Neuron (in vitro differentiated cells): ENCODE results near the gene PHLDB3.

Source experiments
- H2AFZ ChIP-seq: one replicate; pipeline ENCODE4 v1.6.1; 2013; ENCODE audit warnings: low read depth, mild to moderate bottlenecking, inconsistent platforms, low read length, moderate library complexity
- H3K27me3 ChIP-seq: one replicate; pipeline ENCODE4 v1.6.1; 2013; ENCODE audit warnings: low read length; ENCODE audit not compliant: insufficient read depth
- H3K36me3 ChIP-seq: one replicate; pipeline ENCODE4 v1.6.1; 2013; ENCODE audit warnings: low read length; ENCODE audit not compliant: insufficient read depth
- H3K4me1 ChIP-seq: one replicate; pipeline ENCODE4 v1.6.1; 2013; ENCODE audit warnings: low read length; ENCODE audit not compliant: insufficient read depth
- H3K4me3 ChIP-seq: 2 replicates; pipeline ENCODE4 v1.5.1; 2013; ENCODE audit warnings: mild to moderate bottlenecking, low read length, moderate library complexity
- H3K9me3 ChIP-seq: one replicate; pipeline ENCODE4 v1.6.1; 2013; ENCODE audit warnings: low read length

The PHLDB3 gene

DNA sequence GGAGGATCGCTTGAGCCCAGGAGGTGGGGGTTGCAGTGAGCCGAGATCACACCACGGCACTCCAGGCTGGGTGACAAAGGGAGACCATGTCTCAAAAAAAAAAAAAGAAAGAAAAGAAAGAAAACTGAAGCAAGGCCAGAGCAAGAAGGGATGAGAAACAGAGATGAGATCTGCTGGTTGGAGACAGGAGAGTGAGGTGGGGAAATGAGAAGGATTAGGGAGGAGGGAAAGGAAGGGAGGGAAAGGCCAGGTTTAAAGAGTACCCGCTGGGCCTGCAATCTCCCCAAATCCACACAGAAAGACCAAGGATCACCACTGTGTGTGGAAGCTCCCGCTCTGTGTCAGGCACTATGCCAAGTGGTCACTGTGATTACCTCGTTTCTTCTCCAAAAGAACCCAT lies 22.8 kb downstream of the PHLDB3 start:
- H3K9me3 ChIP-seq, result no peaks in the 10 kb centered on the region
- no peaks in the 10 kb centered on the region for H3K4me1 ChIP-seq
- no peaks in the 10 kb centered on the region for H3K27me3 ChIP-seq
- no peaks in the 10 kb centered on the region for H3K36me3 ChIP-seq
- H3K4me3 ChIP-seq, result no peak overlapping the region
- H2AFZ ChIP-seq, result no peak overlapping the region

DNA sequence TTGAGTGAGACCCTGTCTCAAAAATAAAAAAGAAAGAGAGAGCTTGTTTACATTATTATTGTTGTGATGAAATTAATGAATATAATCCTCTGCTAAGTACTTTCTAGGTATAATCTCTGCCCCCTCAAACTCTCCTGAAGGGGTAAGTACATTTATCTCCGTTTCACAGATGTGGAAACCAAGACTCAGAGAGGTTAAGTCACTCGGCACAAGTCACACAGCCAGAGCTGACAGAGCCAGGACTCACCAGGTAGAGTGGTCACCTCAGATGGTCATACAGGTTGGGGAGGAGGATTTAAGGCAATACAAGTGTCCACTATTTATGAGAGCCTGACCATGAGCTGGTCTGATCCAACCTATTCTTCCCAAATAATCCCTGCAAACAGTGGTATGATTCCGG lies 24.0 kb downstream of the PHLDB3 start:
- H3K4me3 ChIP-seq, result no peak overlapping the region

DNA sequence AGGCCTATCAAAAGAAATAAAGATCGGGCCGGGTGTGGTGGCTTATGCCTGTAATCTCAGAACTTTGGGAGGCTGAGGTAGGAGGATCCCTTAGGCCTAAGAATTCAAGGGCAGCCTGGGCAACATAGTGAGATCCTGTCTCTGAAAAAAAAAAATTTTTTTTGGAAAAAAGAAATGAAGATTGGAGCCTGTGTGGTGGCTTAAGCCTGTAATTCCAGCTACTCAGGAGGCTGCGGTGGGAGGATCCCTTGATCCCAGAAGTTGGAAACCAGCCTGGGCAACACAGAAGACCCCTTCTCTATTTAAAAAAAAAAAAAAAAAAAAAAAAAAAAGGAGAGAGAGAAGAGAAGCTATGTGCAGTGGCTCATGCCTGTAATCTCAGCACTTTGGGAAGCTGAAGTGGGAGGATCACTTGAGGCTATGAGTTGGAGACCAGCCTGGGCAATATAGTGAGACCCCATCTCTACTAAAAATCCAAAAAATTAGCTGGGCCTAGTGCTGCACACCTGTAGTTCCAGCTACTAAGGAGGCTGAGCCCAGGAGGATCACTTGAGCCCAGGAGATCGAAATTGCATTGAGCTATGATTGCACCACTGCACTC lies 24.5 kb downstream of the PHLDB3 start:
- Histone ChIP-seq H3K9me3 (no peaks in the 10 kb centered on the region), H3K4me3 (no peak overlapping the region), H3K27me3 (no peaks in the 10 kb centered on the region)

More for the DNA sequence above, 24.0 kb downstream of the PHLDB3 start:
- no peaks in the 10 kb centered on the region for H3K27me3 ChIP-seq
- no peak overlapping the region for H2AFZ ChIP-seq
- H3K36me3 ChIP-seq, result no peaks in the 10 kb centered on the region
- no peaks in the 10 kb centered on the region for H3K9me3 ChIP-seq
- H3K4me1 ChIP-seq, result no peaks in the 10 kb centered on the region

GRCh38 chr19:43479226-43479625 lies 25.3 kb downstream of the PHLDB3 start:
- H3K9me3 ChIP-seq, result no peaks in the 10 kb centered on the region
- no peaks in the 10 kb centered on the region for H3K27me3 ChIP-seq
- H3K36me3 ChIP-seq, result no peaks in the 10 kb centered on the region
- no peak overlapping the region for H3K4me3 ChIP-seq
- no peaks in the 10 kb centered on the region for H3K4me1 ChIP-seq
- no peak overlapping the region for H2AFZ ChIP-seq

More for the DNA sequence above, 24.5 kb downstream of the PHLDB3 start:
- Histone ChIP-seq H3K4me1 (no peaks in the 10 kb centered on the region), H2AFZ (no peak overlapping the region), H3K36me3 (no peaks in the 10 kb centered on the region)

GRCh38 chr19:43478323-43478722 lies 26.2 kb downstream of the PHLDB3 start:
- Histone ChIP-seq H2AFZ (no peak overlapping the region), H3K4me3 (no peak overlapping the region), H3K4me1 (no peaks in the 10 kb centered on the region), H3K9me3 (no peaks in the 10 kb centered on the region), H3K27me3 (no peaks in the 10 kb centered on the region), H3K36me3 (no peaks in the 10 kb centered on the region)

DNA sequence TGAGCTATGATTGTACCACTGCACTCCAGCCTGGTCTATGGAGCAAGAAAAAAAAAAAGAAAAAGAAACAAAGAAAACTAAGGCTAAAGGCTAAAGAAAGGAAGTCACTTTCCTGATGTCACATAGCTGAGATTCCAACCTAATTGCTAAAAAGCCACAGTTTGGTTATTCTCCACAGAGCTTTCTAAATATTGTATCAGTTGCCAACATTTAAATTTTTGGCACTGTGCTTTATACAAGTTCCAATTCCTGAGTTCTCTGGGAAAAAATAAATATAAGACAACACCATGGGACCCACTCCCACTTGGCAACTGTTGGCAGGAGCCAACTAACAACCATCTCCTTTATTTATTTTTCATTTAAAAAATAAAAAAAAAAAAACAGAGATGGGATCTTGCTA lies 27.9 kb downstream of the PHLDB3 start:
- Histone ChIP-seq H2AFZ (no peak overlapping the region), H3K36me3 (no peaks in the 10 kb centered on the region), H3K9me3 (no peaks in the 10 kb centered on the region), H3K27me3 (no peaks in the 10 kb centered on the region), H3K4me1 (no peaks in the 10 kb centered on the region), H3K4me3 (no peak overlapping the region)

DNA sequence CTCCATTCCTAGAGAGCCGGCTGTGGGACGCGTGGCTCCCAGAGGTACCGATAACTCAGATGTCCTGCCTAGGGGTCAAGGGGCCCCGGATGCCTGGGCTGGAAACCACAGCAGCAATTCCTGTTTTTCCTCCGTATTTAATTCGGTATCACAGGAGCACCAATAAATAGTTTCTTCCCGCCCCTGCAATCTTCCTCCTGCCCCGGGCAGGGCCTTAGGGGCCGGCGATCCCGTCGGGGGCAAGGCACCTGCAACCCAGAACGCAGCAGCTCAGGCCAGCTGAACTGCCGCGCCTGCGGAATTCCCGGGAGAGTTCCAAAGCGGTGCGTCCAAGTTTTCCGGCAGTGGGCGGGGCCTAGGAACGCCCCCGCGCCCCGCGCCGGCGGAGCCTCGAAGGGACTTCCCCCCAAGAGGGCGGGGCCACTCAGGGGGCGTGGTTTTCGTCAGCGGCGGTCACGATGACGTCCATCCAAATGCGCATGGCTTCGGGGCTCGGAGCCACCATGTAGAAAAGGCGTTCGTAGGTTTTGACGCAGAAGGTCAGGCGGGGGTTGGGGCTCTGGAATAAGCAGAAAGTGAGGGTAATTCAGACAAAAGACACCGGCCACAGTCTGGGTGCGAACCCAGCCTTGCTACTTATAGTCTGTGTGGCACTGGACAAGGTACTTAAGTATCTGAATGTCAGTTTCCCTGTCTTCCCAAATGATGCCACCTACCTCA lies 29.4 kb downstream of the PHLDB3 start:
- H3K4me1 ChIP-seq, result no peaks in the 10 kb centered on the region
- no peaks in the 10 kb centered on the region for H3K36me3 ChIP-seq
- peak overlapping the region; percentile 44 for H3K4me3 ChIP-seq
- H2AFZ ChIP-seq, result peak overlapping the region; percentile 12
- no peaks in the 10 kb centered on the region for H3K27me3 ChIP-seq
- no peaks in the 10 kb centered on the region for H3K9me3 ChIP-seq

DNA sequence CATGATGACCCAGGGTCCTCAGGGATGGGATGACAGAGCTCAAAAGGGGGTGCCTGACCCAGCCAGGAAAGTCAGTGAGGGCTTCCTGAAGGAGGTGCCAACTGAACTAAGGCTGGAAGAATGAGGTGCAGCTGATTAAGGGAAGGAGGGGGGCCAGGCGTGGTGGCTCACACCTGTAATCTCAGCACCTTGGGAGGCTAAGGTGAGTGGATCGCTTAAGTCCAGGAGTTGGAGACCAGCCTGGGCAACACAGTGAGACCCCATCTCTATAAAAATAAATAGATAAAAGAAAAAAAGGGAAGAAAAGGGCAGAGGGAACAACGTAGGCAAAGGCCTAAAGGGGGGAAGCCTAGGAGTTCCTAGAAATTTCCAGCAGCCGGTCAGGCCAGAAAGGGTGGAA lies 30.1 kb downstream of the PHLDB3 start:
- no peak overlapping the region for H2AFZ ChIP-seq
- H3K9me3 ChIP-seq, result no peaks in the 10 kb centered on the region
- no peaks in the 10 kb centered on the region for H3K27me3 ChIP-seq
- H3K36me3 ChIP-seq, result no peaks in the 10 kb centered on the region
- H3K4me3 ChIP-seq, result no peak overlapping the region
- H3K4me1 ChIP-seq, result no peaks in the 10 kb centered on the region

DNA sequence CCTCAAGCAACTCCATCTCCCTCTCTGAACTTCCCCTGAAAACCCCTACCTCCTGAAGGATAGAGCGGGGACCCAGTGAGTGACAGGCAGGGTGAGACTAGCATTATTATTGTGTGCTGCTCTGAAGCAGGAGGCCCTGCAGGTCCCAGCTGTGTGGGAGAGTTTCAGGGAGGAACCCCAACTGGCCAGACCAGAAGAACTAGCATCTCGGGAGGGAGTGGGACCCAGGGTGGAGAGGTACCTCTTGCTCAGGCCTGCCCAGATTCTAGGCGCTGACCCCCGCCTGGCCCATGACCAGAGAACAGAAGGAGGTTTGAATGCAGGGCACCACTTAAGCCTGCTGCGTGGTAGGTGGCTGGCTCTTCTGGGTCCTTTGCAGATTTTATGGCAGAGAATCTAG lies 33.5 kb downstream of the PHLDB3 start:
- Histone ChIP-seq H3K4me3 (no peak overlapping the region), H2AFZ (no peak overlapping the region), H3K36me3 (no peaks in the 10 kb centered on the region), H3K4me1 (no peaks in the 10 kb centered on the region), H3K27me3 (no peaks in the 10 kb centered on the region), H3K9me3 (no peaks in the 10 kb centered on the region)

- Histone ChIP-seq H3K27me3 (no peaks in the 10 kb centered on the region), H2AFZ (no peak overlapping the region), H3K9me3 (no peaks in the 10 kb centered on the region), H3K4me1 (no peaks in the 10 kb centered on the region), H3K4me3 (no peak overlapping the region), H3K36me3 (no peaks in the 10 kb centered on the region)
Measured at GRCh38 chr19:43470288-43470687, 34.3 kb downstream of the PHLDB3 start.

- Histone ChIP-seq H3K27me3 (no peaks in the 10 kb centered on the region), H3K36me3 (no peaks in the 10 kb centered on the region), H3K4me3 (no peak overlapping the region), H2AFZ (no peak overlapping the region), H3K9me3 (no peaks in the 10 kb centered on the region), H3K4me1 (peaks cover 4% of the 10 kb centered on the region)
Measured at GRCh38 chr19:43469160-43469480, 35.4 kb downstream of the PHLDB3 start.

- Histone ChIP-seq H3K4me1 (peaks cover 8% of the 10 kb centered on the region), H2AFZ (no peak overlapping the region), H3K27me3 (no peaks in the 10 kb centered on the region), H3K36me3 (no peaks in the 10 kb centered on the region), H3K4me3 (no peak overlapping the region), H3K9me3 (no peaks in the 10 kb centered on the region)
Measured at GRCh38 chr19:43468354-43469159, 36.0 kb downstream of the PHLDB3 start.

- peaks cover 8% of the 10 kb centered on the region for H3K4me1 ChIP-seq
- no peaks in the 10 kb centered on the region for H3K27me3 ChIP-seq
- H3K36me3 ChIP-seq, result no peaks in the 10 kb centered on the region
- H3K4me3 ChIP-seq, result no peak overlapping the region
- no peak overlapping the region for H2AFZ ChIP-seq
- H3K9me3 ChIP-seq, result no peaks in the 10 kb centered on the region
Measured at GRCh38 chr19:43467730-43468129, 36.8 kb downstream of the PHLDB3 start.
